HG02840 (cell line): ENCODE results near the gene NID1.
A peak's percentile ranks its signal among the peaks of the same experiment; 100 is the strongest.
"Not testable (repeated sequence)": the region's sequence is repeated elsewhere in the genome, so short reads cannot be mapped to it uniquely, and the experiment has no call there.

Experiments used
- ATAC-seq: cut with Tn5 transposase; IDR thresholded peaks from one replicate; pipeline ENCODE4 v1.9.1; 2021; ENCODE audit warnings: mild to moderate bottlenecking, moderate library complexity, moderate number of reproducible peaks; ENCODE audit not compliant: unreplicated experiment, low FRiP score

The NID1 gene

GRCh38 chr1:235942625-235942934, 122.3 kb downstream of the NID1 start:
- ATAC-seq = no peak

GRCh38 chr1:235941876-235942624, 122.8 kb downstream of the NID1 start:
- no peak for ATAC-seq

DNA sequence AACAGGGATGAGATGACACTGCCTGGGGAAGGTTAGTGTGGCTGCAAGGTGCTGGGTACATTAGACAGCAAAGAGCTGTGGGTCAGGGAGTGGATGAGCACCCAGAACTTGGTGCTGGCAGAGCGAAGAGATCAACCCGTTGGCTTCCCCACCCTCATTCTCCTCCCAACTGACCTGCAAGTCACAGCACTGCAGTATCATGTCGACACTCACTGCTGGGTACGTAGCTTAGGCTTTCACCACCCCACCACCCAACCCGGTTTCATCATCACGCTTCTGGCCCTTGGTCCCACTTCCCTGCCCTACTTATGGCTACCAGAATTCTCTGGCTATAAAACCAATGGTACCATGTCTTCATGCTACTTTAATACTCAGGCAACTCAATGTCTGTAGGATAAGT, 124.6 kb downstream of the NID1 start:
- ATAC-seq = no peak

DNA sequence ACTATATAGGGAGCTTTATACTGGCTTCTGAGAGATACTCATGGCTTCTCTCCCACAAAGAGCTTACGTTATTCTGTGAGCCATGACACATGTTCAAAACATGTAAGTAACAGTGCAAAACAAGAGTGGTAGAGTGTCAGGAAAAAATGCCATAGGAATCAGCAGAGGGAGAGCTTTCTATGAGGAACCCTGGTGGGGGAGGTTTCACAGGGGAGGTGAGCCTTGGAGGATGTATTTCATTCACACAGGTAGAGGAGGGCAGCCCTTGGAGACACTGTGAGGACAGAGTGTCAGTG, 125.5 kb downstream of the NID1 start:
- no peak for ATAC-seq

DNA sequence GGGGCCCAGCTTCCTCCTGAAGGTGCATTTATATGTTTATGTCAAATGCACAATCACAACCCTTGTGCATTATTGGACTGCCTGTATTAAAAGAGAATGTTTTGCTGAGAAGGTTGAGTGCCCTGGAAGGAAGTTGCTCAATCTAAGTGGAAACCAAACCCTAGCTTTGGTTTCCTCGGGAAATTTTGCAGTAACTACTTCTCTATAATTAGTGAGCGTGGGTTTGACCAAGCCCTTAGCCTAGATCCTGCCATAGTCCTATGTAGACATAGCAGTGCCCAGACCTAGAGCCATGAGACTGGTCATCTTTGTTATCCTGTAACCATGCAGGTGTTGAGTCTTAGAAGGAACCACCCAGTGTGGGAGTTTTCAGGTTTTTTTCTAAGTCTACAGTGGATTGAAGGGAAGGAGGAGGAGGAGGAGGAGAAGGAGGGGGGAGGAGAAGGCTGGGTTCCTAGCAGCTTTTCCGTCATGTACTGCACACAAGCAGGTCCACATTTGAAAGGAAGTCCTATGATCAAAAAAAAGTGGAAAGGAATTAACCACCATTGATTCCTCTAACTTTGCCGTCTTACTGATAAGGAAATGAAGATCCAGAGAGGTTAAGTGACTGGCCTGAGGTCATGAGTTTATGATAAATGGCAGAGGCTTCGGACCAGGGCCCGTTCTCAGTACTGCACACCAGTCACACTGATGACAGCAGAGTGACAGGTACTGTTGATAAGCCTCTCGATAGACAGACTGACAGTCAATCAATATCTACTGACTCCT, 126.0 kb downstream of the NID1 start:
- peak; percentile 46 for ATAC-seq

- no peak for ATAC-seq
Measured at GRCh38 chr1:235937123-235937522, 127.8 kb downstream of the NID1 start.

GRCh38 chr1:235935235-235936225, 129.4 kb downstream of the NID1 start:
- ATAC-seq = no peak

GRCh38 chr1:235933766-235934116, 131.1 kb downstream of the NID1 start:
- no peak for ATAC-seq

DNA sequence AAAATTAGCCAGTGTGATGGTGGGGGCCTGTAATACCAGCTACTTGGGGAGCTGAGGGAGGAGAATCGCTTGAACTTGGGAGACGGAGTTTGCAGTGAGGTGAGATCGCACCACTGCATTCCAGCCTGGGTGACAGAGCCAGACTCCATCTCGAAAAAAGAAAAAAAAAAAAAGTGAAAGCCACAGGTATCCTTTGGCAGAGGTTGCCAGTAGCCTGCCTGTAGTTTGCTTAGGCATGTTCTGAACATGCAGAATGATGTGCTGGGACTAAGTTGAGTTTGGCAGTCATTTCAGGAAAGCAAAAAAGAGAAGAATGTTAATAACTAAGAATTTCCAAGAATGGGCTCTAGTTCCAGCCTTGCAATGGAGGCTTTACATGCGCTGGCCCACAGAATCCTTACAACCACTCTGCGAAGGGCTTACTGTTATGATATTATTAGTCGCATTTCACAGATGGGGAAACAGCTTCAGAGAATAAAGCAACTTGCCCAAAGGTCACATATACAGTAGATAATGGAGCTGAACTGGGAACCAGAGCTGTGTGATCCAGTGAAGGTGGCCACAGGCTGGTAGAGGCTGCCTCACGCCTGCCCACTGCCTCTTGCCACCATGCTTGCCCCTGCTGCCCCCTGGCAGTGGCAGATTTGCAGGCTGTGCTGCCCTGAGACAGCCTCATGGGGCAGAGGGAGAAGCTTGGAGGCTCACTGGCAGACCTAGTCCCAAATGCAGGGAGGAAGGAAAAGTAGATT, 131.7 kb downstream of the NID1 start:
- ATAC-seq = no peak

GRCh38 chr1:235932090-235932510, 132.8 kb downstream of the NID1 start:
- no peak for ATAC-seq

DNA sequence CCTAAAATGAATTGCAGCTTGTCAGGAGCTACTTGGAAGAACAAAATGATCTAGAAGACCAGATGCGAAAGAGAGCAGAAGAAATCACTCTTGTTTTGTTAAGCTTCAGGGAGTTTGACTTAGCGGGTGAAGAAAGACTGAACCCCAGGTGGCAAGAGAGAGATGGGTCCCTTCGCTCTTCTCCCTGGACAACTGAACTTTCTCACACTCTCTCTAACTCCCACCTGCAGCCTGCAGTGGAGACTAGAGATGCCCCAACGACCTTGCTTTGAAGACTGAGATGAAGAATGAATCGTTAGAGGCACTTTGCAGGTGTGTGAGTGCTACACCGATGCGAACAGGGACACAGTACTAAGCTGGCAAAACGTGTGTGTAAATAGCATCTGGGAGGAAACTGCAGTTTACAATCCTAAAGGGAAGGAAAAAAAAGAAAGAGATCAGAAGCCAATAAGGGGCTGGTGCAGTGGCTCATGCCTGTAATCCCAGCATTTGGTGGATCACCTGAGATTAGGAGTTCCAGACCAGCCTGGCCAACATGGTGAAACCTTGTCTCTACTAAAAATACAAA, 133.6 kb downstream of the NID1 start:
- ATAC-seq = no peak

- no peak for ATAC-seq
Measured at GRCh38 chr1:235930543-235930942, 134.3 kb downstream of the NID1 start.

GRCh38 chr1:235929216-235929615, 135.7 kb downstream of the NID1 start:
- ATAC-seq = no peak

- ATAC-seq = no peak
Measured at GRCh38 chr1:235928197-235928596, 136.7 kb downstream of the NID1 start.

- ATAC-seq = not testable (repeated sequence)
Measured at GRCh38 chr1:235927551-235927950, 137.3 kb downstream of the NID1 start.
